Stimulated activated CD8-positive, alpha-beta memory T cell treated with anti-CD3 and anti-CD28 coated beads, Interleukin-7, amount 100 ng/mL, for 4 hours (primary cell): ENCODE measurements around the gene DGCR6L.
A peak's percentile ranks its signal among the peaks of the same experiment; 100 is the strongest.
"Not testable (repeated sequence)": the region's sequence is repeated elsewhere in the genome, so short reads cannot be mapped to it uniquely, and the experiment has no call there.

Experiments used
- DNase-seq, 2 donors: peaks; one replicate each; pipeline ENCODE4 v3.0.0-alpha.2; 2020; ENCODE audit warnings: low read depth in 2 of 2

The DGCR6L gene

DNA sequence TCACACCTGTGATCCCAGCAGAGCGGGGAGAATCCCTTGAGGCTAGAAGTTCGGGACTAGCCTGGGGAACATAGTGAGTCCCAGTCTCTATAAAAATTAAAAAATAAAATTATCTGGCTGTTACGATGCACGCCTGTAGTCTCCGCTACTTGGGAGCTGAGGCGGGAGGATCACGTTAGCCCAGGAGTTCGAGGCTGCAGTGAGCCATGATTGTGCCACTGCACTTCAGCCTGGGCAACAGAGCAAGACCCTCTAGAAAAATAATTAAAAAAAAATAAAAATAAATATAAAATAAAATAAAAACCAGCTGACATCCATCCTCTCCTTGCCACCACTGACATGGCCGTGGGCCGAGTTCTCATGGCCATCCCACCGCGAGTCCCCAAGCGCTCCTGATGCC is 44.0 kb downstream of the DGCR6L start:
- no peak for DNase-seq

DNA sequence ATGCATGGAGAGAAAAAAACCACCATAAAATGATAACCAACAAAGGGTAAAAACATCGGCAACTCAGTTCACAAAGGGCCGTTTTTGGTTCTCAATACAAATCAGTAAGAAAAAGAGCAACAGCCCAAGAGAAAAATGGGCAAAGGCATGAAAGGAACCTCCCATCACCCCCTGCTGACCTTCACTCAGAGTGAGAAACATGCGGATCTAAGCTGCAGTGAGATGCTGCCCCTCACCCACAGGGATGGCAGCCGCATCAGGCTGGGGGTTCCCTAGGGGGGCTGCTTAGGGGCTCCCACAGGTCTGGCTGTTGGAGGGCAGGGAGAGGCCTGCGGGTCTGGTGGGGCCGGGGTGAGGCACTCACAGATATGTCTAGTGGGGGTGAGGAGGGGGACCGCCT is 44.5 kb downstream of the DGCR6L start:
- DNase-seq: not testable (repeated sequence)

DNA sequence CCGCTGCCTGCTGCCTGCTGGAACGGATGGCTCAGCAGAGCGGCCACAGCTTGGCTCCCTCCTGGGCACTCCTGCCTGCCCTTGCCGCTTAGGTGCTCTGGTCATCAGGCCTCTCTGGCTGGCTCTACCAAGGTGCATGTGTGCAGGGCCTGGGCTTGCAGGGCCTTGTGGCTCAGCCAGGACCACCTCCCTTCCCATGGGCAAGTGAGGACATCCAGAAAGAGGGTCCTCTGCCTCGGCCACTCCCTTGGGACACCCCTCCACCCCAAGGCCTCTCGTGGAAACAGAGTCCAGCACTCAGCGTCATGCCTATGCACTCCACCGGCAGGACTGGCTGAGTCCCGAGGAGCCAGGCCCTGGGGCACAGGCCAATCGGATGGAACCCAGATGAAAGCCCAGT is 45.5 kb downstream of the DGCR6L start:
- not testable (repeated sequence) for DNase-seq

DNA sequence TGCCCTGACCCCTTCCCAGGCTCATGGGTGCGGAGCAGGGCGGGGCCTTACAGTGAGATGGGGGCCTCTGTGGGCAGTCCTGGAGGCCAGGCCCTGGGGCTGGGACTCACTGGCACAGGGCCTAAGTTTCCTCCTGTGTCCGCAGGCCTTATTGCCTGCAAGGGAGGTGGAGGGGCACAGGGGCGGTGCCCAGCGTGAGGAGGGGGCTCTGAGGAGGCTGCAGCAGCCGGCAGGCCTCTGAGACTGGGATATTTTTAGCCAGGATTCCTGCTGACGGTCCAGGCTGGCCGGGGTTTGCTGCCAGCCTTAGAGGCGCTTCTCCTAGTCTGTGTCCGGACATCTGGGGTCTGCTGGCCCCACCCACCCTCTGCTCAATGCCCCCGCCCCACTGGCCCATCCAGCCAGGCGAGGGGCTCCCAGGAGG is 46.1 kb downstream of the DGCR6L start:
- DNase-seq: no peak

DNA sequence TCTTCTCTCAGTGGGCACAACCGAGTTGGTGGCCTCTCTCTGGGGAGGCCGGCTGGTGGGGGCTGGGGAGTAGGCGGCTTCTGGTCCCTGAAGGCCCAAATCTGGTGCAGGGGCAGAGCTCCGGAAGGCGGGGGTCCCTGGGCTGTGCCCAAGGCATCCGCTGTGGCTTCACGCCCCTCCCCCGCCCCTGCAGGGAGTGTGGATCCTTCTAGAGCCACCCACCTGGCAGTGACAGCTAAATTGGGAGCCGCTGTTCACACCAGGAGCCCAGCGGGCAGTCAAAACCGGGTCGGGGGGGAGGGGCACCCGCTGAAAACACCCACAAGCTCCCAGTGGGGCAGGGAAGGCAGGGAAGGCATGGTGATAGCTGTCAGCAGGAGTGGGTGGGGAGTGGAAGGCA is 47.2 kb downstream of the DGCR6L start:
- no peak for DNase-seq

DNA sequence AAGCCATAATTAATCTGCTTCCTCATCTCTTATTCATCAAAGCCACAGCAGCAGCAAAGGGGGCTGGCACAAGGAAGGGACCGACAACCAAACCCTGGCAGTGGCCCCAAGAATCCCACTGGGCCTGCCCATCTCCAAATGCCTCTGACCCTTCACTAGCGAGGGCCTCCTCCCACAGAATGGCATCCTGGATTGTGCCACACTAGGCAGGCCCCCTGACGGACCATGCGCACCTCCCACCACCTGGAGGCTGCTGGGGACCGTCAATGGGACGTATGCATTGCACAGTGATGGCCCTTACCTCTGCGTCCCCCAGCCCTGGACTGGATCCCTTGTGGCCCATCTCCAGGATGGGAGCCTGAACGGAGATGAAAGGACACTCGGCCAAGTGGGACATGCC is 47.7 kb downstream of the DGCR6L start:
- DNase-seq: no peak

DNA sequence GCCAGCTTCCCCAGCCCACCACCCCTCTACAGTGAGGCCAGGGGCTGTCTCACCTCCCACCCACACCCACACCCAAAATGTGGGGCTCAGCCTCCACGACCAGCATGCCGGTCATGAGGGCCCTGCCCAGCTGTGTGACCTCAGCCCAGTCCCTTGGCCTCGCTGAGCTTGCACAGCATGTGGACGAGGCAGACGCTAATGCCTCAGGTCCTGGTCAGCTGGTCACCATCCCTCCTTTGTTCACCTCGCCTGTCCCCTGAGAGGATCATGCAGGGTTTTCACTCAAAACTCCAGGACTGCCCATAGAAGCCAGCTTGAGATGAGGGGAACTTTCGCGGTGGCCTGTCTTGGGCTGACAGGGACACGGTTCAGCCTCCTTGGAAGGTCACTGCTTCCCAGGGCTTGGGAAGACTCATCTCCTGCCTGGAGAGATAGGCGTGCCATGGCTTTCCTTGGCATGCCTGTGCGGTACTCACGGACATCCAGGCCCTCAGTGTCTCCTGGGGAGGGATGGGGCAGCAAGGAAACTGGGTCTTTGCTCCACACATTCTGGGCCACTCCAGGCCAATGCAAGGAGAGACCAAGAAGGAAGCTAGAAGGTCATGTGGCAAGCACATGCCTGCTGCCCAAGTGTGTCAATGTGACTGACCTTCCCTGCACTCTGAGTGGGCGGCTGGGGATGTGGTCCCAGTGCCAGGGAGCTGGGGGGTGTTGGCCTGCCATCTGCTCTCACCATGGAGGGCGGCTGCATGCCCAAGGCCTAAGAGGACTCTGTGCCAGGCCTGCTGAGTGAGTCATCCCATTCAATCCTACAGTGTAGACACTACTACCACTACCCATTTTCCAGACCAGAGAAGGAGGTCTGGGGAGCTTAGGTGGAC is 48.5 kb downstream of the DGCR6L start:
- DNase-seq: no peak

DNA sequence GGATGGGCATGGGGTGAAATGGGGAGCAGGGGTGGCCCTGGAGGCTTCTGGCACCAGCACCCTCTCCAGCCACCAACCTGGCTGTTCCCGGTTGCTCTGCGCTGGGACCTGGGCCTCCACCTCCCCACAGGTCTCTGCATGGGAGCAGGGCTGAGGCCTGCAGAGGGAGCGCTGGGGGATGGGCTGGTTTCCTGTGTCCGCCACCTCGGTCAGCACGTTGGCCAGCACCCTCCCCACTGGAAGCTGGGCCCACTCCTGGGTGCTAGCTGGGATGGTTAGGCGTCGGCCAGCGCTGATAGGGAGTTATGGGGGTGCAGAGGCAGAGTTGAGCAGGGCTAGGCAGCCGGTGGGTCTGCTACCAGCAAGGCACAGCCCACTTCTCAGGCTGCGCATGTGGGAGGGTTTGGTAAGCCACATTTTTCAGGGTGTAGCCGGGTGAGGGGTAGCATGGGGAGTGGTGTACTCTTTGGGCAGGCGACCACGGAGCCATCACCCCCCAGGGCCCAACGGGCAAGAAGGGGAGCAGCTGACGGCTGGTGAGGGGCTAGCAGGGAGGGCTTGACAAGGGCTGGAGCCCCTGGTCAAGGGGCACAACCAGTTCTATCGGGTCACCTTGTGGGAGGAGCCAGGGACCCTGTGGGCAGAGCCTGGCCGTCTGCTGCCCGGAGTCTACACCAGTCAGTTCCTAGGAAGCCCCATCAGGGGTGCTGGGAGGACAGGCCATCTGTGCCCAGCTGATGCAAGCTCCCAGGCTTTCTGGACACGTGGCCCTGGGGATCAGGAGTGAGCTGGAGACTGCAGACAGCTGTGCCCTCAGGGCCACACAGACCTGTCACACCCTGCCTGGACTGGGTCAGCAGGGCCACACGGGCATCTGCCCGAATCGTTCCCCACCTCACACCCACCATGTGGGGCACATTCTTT is 49.4 kb downstream of the DGCR6L start:
- not testable (repeated sequence) for DNase-seq

DNA sequence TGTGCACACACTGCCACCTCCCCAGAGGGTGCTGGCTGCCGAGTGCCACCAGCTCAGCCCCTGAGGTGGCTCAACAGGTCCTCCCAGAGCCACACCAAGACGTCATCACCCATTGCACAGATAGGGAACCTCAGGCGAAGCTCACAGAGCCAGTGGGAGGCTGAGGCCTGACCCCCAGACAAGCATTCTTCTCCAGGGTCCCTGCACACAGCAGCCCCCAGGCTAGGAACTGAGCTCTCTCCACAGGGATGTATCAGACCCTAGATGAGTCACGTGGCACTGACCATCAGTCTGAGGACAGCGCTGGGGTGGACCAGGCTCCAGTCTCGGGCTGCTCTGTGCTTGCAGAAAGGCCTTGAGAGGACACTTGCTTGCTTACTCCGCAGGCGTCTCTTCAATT is 50.2 kb downstream of the DGCR6L start:
- not testable (repeated sequence) for DNase-seq

DNA sequence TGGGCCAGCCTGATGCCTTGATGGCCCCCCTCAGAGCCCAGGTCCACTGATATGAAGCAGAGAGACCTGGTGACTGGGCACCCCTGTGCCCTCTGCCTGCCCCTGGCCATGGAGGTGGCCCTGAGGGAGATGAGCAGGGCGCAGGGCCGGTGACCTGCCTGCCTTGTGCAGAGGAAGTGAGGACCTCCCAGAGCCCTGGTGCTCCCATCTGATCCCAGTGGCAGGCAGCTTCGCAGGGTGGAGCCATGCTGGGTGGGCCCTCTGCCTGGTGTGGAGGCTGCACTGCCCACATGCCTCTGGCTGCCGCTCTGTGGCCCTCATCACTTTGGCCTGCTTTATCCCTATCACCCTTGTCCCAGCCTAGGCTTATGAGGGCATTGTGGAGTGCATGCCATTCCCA is 50.7 kb downstream of the DGCR6L start:
- DNase-seq: not testable (repeated sequence)

DNA sequence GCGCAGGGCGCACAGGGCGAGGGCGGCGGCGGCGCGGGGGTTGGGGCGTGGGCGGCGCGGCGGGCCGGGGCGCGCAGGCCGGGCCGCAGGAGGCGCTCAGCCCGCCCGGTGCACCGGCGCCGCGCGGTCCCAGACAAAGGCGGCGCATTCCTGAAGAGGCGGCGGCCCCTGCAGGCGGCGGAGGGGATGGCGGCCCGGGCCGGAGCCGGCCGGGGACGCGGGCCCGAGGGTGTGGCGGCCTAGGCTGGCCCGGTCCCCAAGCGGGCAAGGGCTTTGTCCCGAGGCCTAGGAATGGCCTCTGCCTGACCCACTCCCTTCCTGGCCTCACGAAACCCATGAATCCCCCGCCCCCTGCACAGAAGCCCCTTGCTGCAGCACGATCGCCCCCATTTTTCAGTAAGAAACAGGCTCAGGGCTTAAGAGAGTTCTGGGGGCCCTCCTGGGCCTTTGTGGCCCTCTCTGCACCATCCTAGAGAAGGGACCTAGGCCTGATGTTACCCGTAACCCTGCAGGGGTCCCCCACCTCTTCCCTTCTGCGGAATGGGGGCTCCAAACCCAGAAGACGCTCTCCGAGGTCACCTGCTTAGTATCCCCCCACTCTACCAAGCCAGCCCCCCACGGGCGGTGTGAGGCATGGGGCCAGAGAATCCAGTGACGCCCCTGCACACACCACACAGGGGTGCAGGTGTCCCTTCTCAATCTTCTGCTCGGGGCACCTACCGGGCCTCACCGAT is 51.4 kb downstream of the DGCR6L start, which contains the start of gene RTN4R:
TSS of gene RTN4R (minus strand) at position 40 of the 734 bp plus-strand sequence. CDS start 226 bp downstream, outside the sequence.
- DNase-seq: peak in 1 of 2 donors; percentile 33

DNA sequence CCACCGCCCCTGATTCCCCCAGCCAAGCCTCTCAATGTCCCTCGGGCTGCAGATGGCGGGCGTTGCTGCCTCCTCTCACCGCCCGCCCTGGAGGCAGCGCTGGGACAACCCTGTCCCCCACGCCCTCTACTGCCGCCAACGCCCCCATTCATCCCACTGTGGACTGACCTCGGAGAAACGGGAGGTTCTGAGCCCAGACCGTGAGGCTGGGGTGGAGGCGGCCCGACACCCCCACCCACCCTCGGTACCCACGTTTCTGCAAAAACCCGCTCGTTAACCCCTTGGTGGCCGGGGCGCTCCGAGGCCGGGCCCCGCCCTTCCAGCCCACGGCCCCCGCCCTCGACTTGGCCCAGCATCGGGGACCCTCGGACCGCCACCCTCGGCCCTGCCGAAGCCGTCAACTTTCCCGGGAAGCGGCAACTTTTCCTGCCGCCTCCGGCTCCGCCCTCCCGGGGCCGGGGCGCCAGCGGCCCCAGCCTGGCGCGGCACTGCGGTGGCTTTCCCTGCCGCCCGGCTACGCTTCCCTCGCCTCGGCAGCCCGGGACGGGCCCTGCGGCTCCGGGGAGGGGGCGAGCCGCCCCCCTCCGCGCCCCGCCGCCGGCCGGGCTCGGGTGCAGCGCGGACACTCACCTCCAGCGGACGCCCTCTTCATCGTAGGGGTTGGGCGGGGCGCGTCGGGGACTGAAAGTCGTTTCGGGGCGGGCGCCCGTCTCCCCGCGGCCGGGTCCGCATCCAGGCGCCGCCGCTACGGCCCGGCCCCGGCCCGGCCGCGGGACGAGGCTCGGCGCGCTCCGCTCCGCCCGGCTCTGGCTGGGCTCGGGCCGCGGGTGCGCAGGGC is 52.2 kb downstream of the DGCR6L start:
- DNase-seq: no peak

DNA sequence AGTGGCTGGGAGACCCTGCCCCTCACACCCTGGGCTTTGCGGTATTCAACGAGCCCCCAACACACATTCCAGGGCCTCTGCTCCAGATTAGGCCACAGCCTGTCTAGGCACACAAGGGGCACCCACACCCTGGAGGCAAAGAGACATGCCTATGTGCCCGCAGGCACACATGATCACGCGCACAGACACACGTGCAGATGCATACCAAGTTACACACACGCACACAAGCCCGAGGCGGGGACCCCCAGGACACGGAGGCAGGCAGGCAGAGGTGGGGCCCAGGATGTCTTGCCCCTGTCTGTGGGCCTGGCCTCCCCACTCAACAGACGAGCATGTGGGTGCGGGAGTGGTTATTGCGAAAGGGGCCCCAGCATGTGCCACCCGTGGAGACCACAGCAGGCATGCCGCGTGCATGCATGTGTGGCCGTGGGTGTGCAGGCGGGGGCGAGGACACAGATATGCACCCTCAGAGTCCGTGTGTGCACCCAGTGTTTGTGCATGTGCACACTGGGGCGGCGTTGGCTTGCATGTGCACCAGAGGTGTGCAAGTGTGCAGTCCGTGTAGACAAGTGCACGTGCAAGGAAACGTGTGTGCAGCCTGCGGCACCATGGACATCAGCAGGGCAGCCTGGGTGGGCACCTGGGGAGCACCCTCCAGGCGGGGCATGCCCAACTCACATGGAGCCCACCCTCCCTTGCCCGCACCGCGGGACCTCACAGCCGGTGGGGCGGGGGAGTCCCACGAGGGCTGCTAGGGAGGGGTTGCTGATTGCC is 53.0 kb downstream of the DGCR6L start:
- not testable (repeated sequence) for DNase-seq

DNA sequence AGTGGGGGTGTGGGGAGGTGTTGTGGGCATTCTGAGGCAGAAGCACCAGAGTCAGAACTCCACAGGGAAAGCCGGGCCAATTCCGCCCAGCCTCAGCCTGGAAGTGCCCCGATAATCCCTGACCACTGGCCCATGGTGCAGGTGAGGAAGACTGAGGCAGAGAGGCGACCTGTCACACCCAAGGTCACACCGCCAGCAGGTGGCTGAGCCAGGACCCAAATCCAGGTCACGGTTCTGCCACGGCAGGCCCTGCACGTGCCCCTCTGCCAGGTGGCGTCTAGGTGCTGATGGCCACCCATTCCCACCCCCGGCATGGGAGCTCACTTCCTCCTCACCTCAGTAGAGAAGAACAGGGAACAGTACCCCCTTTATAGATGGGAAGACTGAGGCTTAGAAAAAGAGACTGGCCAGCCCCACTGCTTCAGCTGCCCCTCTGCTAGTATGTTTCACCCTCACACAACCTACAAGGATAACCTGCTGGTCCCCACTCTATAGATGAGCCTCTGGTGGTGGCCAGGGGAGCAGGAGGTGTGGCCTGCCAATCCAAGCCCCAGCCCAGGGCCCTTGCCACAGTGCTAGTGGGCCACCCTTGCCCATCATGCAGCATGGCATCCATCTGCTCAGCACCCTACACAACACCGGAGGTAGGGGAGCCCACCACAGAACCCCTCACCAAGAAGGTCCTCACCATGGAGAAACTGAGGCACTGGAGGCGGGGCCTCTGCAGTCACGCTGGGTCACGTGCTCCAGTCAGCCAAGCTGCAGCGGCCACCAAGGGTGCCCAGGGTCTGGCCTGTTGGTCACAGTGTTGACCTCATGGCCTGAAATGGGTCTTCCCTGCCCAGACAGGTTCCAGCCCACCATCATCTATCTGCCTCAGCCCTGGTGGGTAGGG is 53.8 kb downstream of the DGCR6L start:
- not testable (repeated sequence) for DNase-seq

DNA sequence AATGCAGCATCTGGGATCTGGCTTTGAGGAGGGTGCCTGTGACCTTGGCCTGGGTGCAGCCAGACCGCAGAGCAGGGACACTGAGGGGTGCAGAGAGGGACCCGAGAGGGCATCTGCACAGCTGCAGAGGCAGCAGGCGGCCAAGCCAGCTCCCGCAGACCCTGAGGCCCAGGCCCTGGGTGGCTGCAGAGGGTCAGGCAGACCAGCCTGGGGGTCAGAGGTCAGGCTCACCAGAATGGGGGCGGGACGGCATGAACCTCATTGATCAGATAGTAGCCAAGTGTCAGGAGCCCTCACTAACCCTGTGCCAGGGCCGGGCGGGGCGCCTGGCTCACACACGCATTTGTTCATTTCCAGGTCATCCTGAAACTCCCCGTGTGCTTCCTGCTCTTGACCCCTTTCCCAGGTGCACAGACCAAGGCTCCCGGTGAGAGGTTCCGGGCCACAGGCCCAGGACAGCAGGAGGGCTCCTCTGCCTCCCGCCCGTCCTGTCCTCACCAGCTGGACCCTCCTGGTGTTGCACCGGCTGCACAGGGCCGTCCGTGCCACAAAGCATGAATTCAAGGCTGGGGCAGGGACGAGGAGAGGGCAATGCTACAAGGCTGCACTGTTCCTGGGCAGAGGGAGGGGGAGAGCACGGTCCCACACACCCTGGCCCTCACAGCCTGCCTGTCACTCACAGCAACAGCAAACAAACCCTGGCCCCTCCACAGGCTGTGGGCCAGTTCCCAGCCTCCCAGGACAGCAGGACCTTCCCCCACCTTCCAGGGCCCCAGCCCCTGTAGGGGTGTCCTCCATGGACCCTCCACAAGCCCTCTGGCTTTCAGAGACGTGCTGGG is 55.0 kb downstream of the DGCR6L start:
- DNase-seq: no peak
